DND-41 (cell line): ENCODE measurements around the gene SPATA31C2.

Experiments used
- CTCF ChIP-seq: IDR thresholded peaks from 2 replicates; pipeline ENCODE4 v1.5.1; 2012; ENCODE audit warnings: borderline replicate concordance, low read length, moderate library complexity, mild to moderate bottlenecking; ENCODE audit not compliant: poor library complexity, severe bottlenecking; ENCODE audit errors: extremely low read depth
- EZH2 ChIP-seq: IDR thresholded peaks from 3 replicates; pipeline ENCODE4 v1.6.1; 2012; ENCODE audit warnings: borderline replicate concordance, low read depth, mild to moderate bottlenecking, moderate library complexity, low read length, inconsistent platforms; ENCODE audit not compliant: severe bottlenecking

- TF ChIP-seq CTCF, result no peak
- TF ChIP-seq EZH2, result no peak
Measured at GRCh38 chr9:88166660-88167059, 28.4 kb upstream of the SPATA31C2 start.
